ENCODE results near the gene RECQL.
A peak's percentile ranks its signal among the peaks of the same experiment; 100 is the strongest.

Gene RECQL

GRCh38 chr12:21501258-21502163, at the start of gene RECQL, which contains the start of gene GOLT1B:
TSS of gene RECQL (minus strand) at chr12:21501635. CDS start at chr12:21499570, 2,065 bp downstream.
TSS of gene GOLT1B (plus strand) at chr12:21501789. CDS start at chr12:21501924, 135 bp downstream.
- peak; percentile 100 for DNase-seq

- no peak for DNase-seq
These were observed 46.0 kb upstream of the RECQL start for GRCh38 chr12:21547437-21547836.

GRCh38 chr12:21546716-21547115, 45.3 kb upstream of the RECQL start:
- no peak for DNase-seq

GRCh38 chr12:21545557-21545956, 44.1 kb upstream of the RECQL start:
- DNase-seq: no peak

- DNase-seq: no peak
These were observed 41.7 kb upstream of the RECQL start for GRCh38 chr12:21543151-21543550.

GRCh38 chr12:21542403-21542802, 41.0 kb upstream of the RECQL start:
- no peak for DNase-seq

GRCh38 chr12:21541773-21542172, 40.3 kb upstream of the RECQL start:
- no peak for DNase-seq

- no peak for DNase-seq
These were observed 38.4 kb upstream of the RECQL start for GRCh38 chr12:21539797-21540196.

- DNase-seq: no peak
These were observed 36.7 kb upstream of the RECQL start for GRCh38 chr12:21538061-21538653.

GRCh38 chr12:21529456-21529855, 28.0 kb upstream of the RECQL start:
- no peak for DNase-seq

- peak; percentile 73 for DNase-seq
These were observed 27.5 kb upstream of the RECQL start for GRCh38 chr12:21528953-21529352.

- DNase-seq: peak; percentile 80
These were observed 26.2 kb upstream of the RECQL start for GRCh38 chr12:21527451-21528180.

- no peak for DNase-seq
These were observed 25.4 kb upstream of the RECQL start for GRCh38 chr12:21526721-21527345.

- DNase-seq: peak; percentile 3
These were observed 24.6 kb upstream of the RECQL start, which contains the start of gene SPX for GRCh38 chr12:21526053-21526452. TSS of gene SPX (plus strand) at chr12:21526296. CDS start at chr12:21526473, 177 bp downstream.

- DNase-seq: no peak
These were observed 21.7 kb upstream of the RECQL start for GRCh38 chr12:21523148-21523547.

GRCh38 chr12:21521541-21521940, 20.1 kb upstream of the RECQL start:
- DNase-seq: peak; percentile 6

- no peak for DNase-seq
These were observed 17.0 kb upstream of the RECQL start for GRCh38 chr12:21518451-21518850.

- no peak for DNase-seq
These were observed 14.8 kb upstream of the RECQL start for GRCh38 chr12:21516281-21516680.

GRCh38 chr12:21509768-21510167, 8.3 kb upstream of the RECQL start:
- no peak for DNase-seq

GRCh38 chr12:21507849-21508248, 6.4 kb upstream of the RECQL start:
- no peak for DNase-seq

- no peak for DNase-seq
These were observed 4.5 kb upstream of the RECQL start for GRCh38 chr12:21505888-21506287.

GRCh38 chr12:21502872-21503271, 1.4 kb upstream of the RECQL start:
- DNase-seq: peak; percentile 4

- no peak for DNase-seq
These were observed 695 bp upstream of the RECQL start for GRCh38 chr12:21502164-21502496.

Measured in eye (tissue), 1 donor.